Peyer's patch (tissue), 4 donors: ENCODE results near the gene GNAS. TPM values are rescaled to one million over a fixed set of nuclear protein-coding genes. Genes with fewer than 3 reads are reported as not detected.
A peak's percentile ranks its signal among the peaks of the same experiment; 100 is the strongest.
"Not testable (repeated sequence)": the region's sequence is repeated elsewhere in the genome, so short reads cannot be mapped to it uniquely, and the experiment has no call there.

ENCODE experiments used
- DNase-seq, 3 donors: peaks; one replicate each; pipeline ENCODE4 v3.0.0-alpha.2; 2017 to 2019
- H3K27ac ChIP-seq, 4 donors: fragments of 200-600 bp; sonication (generic); one replicate each; pipeline ENCODE4 v1.5.1; 2016 to 2019
- H3K27me3 ChIP-seq, 2 donors: fragments of 200-600 bp; sonication (generic); one replicate each; pipeline ENCODE4 v1.5.1; 2019
- H3K36me3 ChIP-seq, 3 donors: fragments of 200-600 bp; sonication (generic); one replicate each; pipeline ENCODE4 v1.5.1; 2016 to 2019
- H3K4me1 ChIP-seq, 4 donors: fragments of 200-600 bp; sonication (generic); one replicate each; pipeline ENCODE4 v1.5.1; 2016 to 2019
- H3K4me3 ChIP-seq, 4 donors: fragments of 200-600 bp; sonication (generic); 1 replicate in 3 of 4; 2 replicates in 1 of 4; pipeline ENCODE4 v1.5.1; 2016 to 2019; ENCODE audit warnings: mild to moderate bottlenecking in 1 of 4
- H3K9me3 ChIP-seq, 4 donors: fragments of 200-600 bp; sonication (generic); one replicate each; pipeline ENCODE4 v1.5.1; 2016 to 2019; ENCODE audit warnings: mild to moderate bottlenecking in 1 of 4
- POLR2A ChIP-seq, 2 donors: fragments of 450-650 bp; IDR thresholded peaks; one replicate each; pipeline ENCODE4 v1.5.1; 2017; ENCODE audit warnings: antibody characterized with exemption in 2 of 2, mild to moderate bottlenecking in 2 of 2, moderate library complexity in 2 of 2
- total RNA-seq, 4 donors: library from RNA; depleted of rRNA; stranded (reverse); fragments of >200 nt; gene quantifications; one replicate each; pipeline ENCODE4 v1.1.0, GENCODE V29; 2016
- TF ChIP-seq, protein P1 (sequence below), 6 experiments: fragments of 450-650 bp in 4 of 6; fragments of 200-600 bp in 2 of 6; sonication (generic) in 1 of 6; IDR thresholded peaks; one replicate each; pipeline ENCODE4 v1.5.1; 2017 to 2019; ENCODE audit warnings: antibody characterized with exemption in 6 of 6, mild to moderate bottlenecking in 3 of 6, moderate library complexity in 1 of 6

GNAS gene
- total RNA-seq, 4 donors from 2014 or later: 382 to 889 (median 658) TPM

DNA sequence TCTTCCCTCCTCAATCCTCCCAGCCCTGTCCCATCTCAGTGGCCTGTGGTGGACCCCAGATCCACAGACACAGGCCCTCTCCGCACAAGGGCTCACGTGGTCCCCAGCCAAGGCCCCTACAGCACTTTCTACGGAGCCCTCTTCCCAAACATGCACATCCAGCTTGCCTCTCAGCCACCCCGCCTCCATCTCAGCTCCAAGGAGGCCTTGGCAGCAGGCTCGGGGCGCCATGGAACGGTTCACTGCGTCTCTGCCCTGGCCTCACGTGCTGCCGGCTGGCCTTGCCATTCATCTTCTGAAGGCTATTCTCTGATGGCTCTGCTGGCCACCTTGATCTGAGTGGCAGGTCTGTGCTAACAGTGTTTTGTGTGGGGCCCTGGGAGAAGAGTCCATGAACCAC is 34.8 kb upstream of the GNAS start:
- no peak for TF ChIP-seq POLR2A (IDR thresholded peaks at IDR 0.05)
- TF ChIP-seq, protein P1, sequence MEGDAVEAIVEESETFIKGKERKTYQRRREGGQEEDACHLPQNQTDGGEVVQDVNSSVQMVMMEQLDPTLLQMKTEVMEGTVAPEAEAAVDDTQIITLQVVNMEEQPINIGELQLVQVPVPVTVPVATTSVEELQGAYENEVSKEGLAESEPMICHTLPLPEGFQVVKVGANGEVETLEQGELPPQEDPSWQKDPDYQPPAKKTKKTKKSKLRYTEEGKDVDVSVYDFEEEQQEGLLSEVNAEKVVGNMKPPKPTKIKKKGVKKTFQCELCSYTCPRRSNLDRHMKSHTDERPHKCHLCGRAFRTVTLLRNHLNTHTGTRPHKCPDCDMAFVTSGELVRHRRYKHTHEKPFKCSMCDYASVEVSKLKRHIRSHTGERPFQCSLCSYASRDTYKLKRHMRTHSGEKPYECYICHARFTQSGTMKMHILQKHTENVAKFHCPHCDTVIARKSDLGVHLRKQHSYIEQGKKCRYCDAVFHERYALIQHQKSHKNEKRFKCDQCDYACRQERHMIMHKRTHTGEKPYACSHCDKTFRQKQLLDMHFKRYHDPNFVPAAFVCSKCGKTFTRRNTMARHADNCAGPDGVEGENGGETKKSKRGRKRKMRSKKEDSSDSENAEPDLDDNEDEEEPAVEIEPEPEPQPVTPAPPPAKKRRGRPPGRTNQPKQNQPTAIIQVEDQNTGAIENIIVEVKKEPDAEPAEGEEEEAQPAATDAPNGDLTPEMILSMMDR (IDR thresholded peaks at IDR 0.05): no peak
- Histone ChIP-seq H3K36me3 (no peaks in the 10 kb centered on the region), H3K4me1 (no peaks in the 10 kb centered on the region), H3K27ac (no peak overlapping the region), H3K27me3 (no peaks in the 10 kb centered on the region), H3K9me3 (no peaks in the 10 kb centered on the region), H3K4me3 (no peak overlapping the region)
- no peak for DNase-seq

DNA sequence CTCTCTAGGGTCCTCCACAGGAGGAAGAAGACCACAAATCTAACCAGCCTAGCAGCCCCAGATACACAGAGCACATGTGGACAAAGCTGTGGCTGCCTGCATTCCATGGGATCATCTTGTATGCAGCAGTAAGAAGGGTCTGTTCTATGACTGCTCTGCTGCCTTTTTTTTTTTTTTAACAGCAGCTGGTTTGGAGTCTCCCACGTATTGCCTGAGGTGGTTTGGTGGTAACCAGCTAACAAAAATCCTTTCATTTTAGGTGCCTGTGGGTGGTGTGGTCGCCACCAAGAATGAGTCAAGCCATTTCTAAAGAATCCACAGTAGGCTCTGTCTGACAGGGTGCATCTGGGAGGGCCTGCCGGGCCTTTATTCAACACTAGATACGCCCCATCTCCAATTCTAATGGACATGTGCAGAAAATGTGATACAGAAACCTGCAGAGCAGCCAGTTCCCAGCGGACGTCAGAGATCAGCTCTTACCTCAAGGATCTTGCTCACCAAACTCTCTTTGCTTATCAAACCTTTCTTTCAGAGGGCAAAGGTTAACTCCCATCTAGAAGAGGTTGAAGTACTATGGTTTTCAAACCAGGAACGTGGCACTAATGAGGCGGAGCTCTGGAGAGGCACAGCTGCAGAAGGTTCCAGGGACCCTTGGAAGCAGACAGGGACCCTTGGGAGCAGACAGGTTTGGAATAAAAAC is 33.8 kb upstream of the GNAS start:
- Histone ChIP-seq H3K9me3 (no peaks in the 10 kb centered on the region), H3K4me3 (no peak overlapping the region), H3K4me1 (no peaks in the 10 kb centered on the region), H3K27ac (no peak overlapping the region), H3K27me3 (no peaks in the 10 kb centered on the region), H3K36me3 (no peaks in the 10 kb centered on the region)
- DNase-seq: peak in 1 of 3 donors; percentile 8
- TF ChIP-seq, protein P1 (IDR thresholded peaks at IDR 0.05): no peak
- no peak for TF ChIP-seq POLR2A (IDR thresholded peaks at IDR 0.05)

DNA sequence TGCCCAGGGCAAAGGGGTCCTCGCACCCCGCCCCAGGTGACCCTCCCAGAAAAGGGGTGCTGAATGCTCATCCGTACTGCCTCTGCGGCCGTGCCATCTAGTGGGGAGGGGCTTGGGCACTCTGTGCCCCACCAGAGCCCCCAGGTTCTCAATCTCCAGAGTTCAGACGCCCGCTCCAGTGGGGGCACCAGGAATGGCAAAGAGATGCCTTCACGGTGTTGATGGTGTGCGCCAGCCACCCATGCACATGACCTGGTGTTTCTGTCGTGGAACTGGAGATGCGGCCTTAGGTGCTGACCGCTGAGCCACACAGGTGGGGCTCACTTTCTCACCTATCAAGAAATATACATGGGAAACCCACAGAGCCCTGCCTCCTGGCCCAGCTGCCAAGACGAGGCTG is 32.6 kb upstream of the GNAS start:
- H3K27ac ChIP-seq: no peak overlapping the region
- H3K9me3 ChIP-seq: no peaks in the 10 kb centered on the region
- no peak for TF ChIP-seq POLR2A (IDR thresholded peaks at IDR 0.05)
- TF ChIP-seq, protein P1 (IDR thresholded peaks at IDR 0.05): no peak
- H3K4me3 ChIP-seq: no peak overlapping the region
- H3K36me3 ChIP-seq: no peaks in the 10 kb centered on the region
- no peaks in the 10 kb centered on the region for H3K4me1 ChIP-seq
- DNase-seq: peak in 1 of 3 donors; percentile 37
- H3K27me3 ChIP-seq: no peaks in the 10 kb centered on the region

DNA sequence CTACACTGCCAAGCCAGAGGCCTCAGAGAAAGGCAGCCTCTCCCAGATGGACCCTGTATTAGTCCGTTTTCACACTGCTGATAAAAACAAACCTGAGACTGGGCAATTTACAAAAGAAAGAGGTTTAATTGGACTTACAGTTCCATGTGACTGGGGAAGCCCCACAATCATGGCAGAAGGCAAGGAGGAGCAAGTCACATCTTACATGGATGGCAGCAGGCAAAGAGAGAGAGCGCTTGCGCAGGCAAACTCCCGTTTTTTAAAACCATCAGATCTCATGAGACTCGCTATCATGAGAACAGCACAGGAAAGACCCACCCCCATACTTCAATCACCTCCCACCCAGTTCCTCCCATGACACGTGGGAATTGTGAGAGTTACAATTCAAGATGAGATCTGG is 32.0 kb upstream of the GNAS start:
- not testable (repeated sequence) for H3K36me3 ChIP-seq, H3K27me3 ChIP-seq, H3K9me3 ChIP-seq, H3K27ac ChIP-seq, H3K4me3 ChIP-seq, DNase-seq, H3K4me1 ChIP-seq

DNA sequence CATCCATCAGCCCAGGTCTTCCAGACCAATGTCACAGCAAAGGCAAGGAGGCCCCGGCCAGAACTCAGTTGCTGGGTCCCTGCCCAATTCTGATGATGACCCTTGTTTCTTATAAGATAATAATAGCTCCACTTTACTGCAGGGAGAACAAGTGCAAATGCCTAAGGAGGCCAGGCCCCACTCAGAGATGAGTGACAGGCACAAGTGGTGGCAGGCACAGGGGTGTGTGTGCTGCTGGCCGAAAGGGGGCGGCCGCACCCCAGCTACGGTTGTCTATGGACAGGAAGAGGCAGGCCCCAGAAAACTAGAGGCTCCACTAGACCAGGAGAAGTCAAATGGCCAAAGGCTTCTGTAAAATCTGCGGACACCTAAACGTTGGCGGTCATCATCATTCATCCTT is 30.4 kb upstream of the GNAS start:
- no peak overlapping the region for H3K27ac ChIP-seq
- H3K36me3 ChIP-seq: no peaks in the 10 kb centered on the region
- TF ChIP-seq, protein P1 (IDR thresholded peaks at IDR 0.05): no peak
- TF ChIP-seq POLR2A (IDR thresholded peaks at IDR 0.05): no peak
- H3K27me3 ChIP-seq: no peaks in the 10 kb centered on the region
- H3K4me3 ChIP-seq: no peak overlapping the region
- peak in 1 of 3 donors; percentile 29 for DNase-seq
- no peaks in the 10 kb centered on the region for H3K4me1 ChIP-seq
- no peaks in the 10 kb centered on the region for H3K9me3 ChIP-seq

DNA sequence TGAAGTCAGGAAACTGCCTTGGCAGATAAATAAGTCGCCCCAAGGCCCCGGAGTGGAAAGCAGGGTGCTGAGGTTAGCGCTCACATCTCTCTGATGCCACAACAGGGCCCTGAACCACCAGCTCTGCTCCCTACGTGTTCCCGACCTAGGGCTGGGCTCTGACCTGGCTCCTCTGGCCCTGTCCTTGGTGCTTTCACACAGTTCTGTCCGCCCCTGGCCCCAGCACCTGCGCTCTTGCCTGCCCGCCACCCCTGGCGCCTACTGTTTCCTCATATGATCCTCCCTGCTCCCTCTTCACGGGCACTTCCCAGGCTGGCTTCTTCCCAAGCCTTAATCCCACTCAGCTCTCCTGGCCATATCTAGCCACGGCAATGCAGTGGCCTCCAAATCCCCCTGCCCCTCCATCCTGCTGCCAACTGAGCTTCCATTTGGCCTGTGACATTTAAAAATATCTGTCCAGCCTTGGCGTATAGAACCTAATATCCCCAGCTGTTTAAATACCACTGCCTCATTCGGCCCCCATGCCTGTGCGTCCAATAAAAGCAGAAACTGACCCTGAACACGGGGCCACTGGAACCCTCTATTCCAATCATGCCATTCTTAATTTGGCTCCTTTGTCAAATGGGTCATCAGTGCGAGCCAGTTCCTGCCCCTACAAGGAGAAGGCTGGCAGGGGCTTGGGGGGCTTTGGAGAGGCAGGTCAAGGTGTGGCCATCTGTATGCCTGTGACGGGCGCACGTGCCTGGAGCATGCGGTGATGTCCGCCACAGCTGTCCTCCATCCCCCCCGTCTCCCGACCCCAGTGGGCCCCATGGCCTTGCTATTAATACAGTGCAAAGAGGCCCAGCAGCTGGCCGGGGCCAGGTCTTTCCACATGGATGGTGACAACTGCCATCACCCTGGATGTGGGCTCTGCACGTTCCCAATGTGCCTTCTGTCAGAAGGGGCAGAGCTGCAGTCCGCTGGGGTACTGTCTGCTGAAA is 29.5 kb upstream of the GNAS start:
- H3K27me3 ChIP-seq: no peaks in the 10 kb centered on the region
- no peaks in the 10 kb centered on the region for H3K4me1 ChIP-seq
- no peak overlapping the region for H3K27ac ChIP-seq
- no peaks in the 10 kb centered on the region for H3K9me3 ChIP-seq
- peak in 1 of 3 donors; percentile 25 for DNase-seq
- TF ChIP-seq POLR2A (IDR thresholded peaks at IDR 0.05): no peak
- TF ChIP-seq, protein P1 (IDR thresholded peaks at IDR 0.05): no peak
- H3K4me3 ChIP-seq: no peak overlapping the region
- no peaks in the 10 kb centered on the region for H3K36me3 ChIP-seq
